ENCODE data around the gene CNN1. TPM values are rescaled to one million over a fixed set of nuclear protein-coding genes. Genes with fewer than 3 reads are reported as not detected.

Gene CNN1
- total and polyA plus RNA-seq, 9 of the 15 experiments (the other 6 are each of a cell fraction or from before 2014, with no cell fraction given), result 0.23 to 10.6 (median 5.2) TPM

- TF ChIP-seq RBM15 (IDR thresholded peaks at IDR 0.05; ENCODE audit: insufficient read depth, low read length), result no peak
- TF ChIP-seq, protein P1, sequence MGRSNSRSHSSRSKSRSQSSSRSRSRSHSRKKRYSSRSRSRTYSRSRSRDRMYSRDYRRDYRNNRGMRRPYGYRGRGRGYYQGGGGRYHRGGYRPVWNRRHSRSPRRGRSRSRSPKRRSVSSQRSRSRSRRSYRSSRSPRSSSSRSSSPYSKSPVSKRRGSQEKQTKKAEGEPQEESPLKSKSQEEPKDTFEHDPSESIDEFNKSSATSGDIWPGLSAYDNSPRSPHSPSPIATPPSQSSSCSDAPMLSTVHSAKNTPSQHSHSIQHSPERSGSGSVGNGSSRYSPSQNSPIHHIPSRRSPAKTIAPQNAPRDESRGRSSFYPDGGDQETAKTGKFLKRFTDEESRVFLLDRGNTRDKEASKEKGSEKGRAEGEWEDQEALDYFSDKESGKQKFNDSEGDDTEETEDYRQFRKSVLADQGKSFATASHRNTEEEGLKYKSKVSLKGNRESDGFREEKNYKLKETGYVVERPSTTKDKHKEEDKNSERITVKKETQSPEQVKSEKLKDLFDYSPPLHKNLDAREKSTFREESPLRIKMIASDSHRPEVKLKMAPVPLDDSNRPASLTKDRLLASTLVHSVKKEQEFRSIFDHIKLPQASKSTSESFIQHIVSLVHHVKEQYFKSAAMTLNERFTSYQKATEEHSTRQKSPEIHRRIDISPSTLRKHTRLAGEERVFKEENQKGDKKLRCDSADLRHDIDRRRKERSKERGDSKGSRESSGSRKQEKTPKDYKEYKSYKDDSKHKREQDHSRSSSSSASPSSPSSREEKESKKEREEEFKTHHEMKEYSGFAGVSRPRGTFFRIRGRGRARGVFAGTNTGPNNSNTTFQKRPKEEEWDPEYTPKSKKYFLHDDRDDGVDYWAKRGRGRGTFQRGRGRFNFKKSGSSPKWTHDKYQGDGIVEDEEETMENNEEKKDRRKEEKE (IDR thresholded peaks at IDR 0.05; ENCODE audit: borderline replicate concordance in 1 of 2, control insufficient read depth in 1 of 2, low read depth in 2 of 2, low read length in 1 of 2), result 0 out of 4 replicates have a peak, but pooled peaks of 1 of the 2 experiments have one; percentile 46
- TF ChIP-seq FOXM1 (IDR thresholded peaks at IDR 0.05; ENCODE audit: low read depth), result peak; percentile 32; the same call in 1 of the 2 replicates
- no peak for TF ChIP-seq FOXM1 (CRISPR knock-in tag; IDR thresholded peaks at IDR 0.05; ENCODE audit: low read depth)
- peak; percentile 95; the same call in 1 of the 2 replicates for TF ChIP-seq HDAC2 (IDR thresholded peaks at IDR 0.05)
- peak; percentile 64 for TF ChIP-seq NRF1 (conservative IDR thresholded peaks at IDR 0.05 in 1 of 2, IDR thresholded peaks at IDR 0.05 in 1 of 2)
- peak; percentile 80 for TF ChIP-seq HCFC1 (IDR thresholded peaks at IDR 0.05; ENCODE audit: low read depth, low read length)
- peak; percentile 48; the same call in 1 of the 2 replicates for TF ChIP-seq RB1 (IDR thresholded peaks at IDR 0.05; ENCODE audit: low read depth)
- peak; percentile 18; the same call in 1 of the 2 replicates for TF ChIP-seq NFIC (IDR thresholded peaks at IDR 0.05)
- peak; percentile 68 for TF ChIP-seq MTA2 (IDR thresholded peaks at IDR 0.05; ENCODE audit: low read depth)
- peak; percentile 82 for TF ChIP-seq ZFX (CRISPR knock-in tag; IDR thresholded peaks at IDR 0.05)
- peak; percentile 86 for TF ChIP-seq ZBTB43 (CRISPR knock-in tag; IDR thresholded peaks at IDR 0.05)
- TF ChIP-seq RERE (CRISPR knock-in tag; IDR thresholded peaks at IDR 0.05; ENCODE audit: borderline replicate concordance), result no peak
- peak; percentile 99 for TF ChIP-seq NR2C2 (CRISPR knock-in tag; IDR thresholded peaks at IDR 0.05)
- TF ChIP-seq NR2C2 (tag; IDR thresholded peaks at IDR 0.05), result peak; percentile 100
- peak; percentile 88 for TF ChIP-seq CHD2 (IDR thresholded peaks at IDR 0.05; ENCODE audit: low read depth, low read length)
- peak; percentile 97 for TF ChIP-seq SAP30 (IDR thresholded peaks at IDR 0.05; ENCODE audit: borderline replicate concordance, insufficient read depth, low read depth, low read length, poor library complexity, severe bottlenecking)
Measured at GRCh38 chr19:11528551-11529341, 9.9 kb upstream of the CNN1 start, which contains the start of gene ECSIT (continued).
